SK-N-SH treated with all-trans-retinoic acid at 6 μM for 48 hours (cell line): Measurements from ENCODE around the gene GARS1.

Source experiments
- ARNTL ChIP-seq: fragments of 450-650 bp; formaldehyde crosslinking; IDR thresholded peaks from 2 replicates; pipeline ENCODE4 v1.5.0; 2020; ENCODE audit warnings: low read depth, mild to moderate bottlenecking, moderate library complexity, borderline replicate concordance
- BACH2 ChIP-seq: fragments of 250-450 bp; sonication (Bioruptor Pico); IDR thresholded peaks from 2 replicates; pipeline ENCODE4 v1.9.0; 2021; ENCODE audit warnings: mild to moderate bottlenecking, borderline replicate concordance
- CSRNP3 ChIP-seq: fragments of 250-450 bp; sonication (Bioruptor Pico); IDR thresholded peaks from 2 replicates; pipeline ENCODE4 v1.5.1; 2021; ENCODE audit warnings: mild to moderate bottlenecking, moderate library complexity
- ESRRG ChIP-seq: fragments of 250-450 bp; sonication (Bioruptor Pico); IDR thresholded peaks from 2 replicates; pipeline ENCODE4 v1.6.1; 2021; ENCODE audit warnings: mild to moderate bottlenecking
- OSR1 ChIP-seq: fragments of 250-450 bp; sonication (Bioruptor Pico); IDR thresholded peaks from 2 replicates; pipeline ENCODE4 v1.8.0; 2022; ENCODE audit warnings: moderate library complexity, mild to moderate bottlenecking, inconsistent platforms
- PATZ1 ChIP-seq: fragments of 250-450 bp; sonication (Bioruptor Pico); IDR thresholded peaks from 2 replicates; pipeline ENCODE4 v1.8.0; 2020; ENCODE audit warnings: mild to moderate bottlenecking, moderate library complexity, borderline replicate concordance
- SNAI2 ChIP-seq: fragments of 250-450 bp; sonication (Bioruptor Pico); IDR thresholded peaks from 2 replicates; pipeline ENCODE4 v1.5.0; 2020; ENCODE audit warnings: mild to moderate bottlenecking, moderate library complexity
- TCF4 ChIP-seq: fragments of 250-450 bp; sonication (Bioruptor Pico); IDR thresholded peaks from 2 replicates; pipeline ENCODE4 v1.8.0; 2021; ENCODE audit warnings: mild to moderate bottlenecking, moderate library complexity, borderline replicate concordance
- TOX ChIP-seq: fragments of 250-450 bp; sonication (Bioruptor Pico); IDR thresholded peaks from 2 replicates; pipeline ENCODE4 v1.8.0; 2021; ENCODE audit warnings: mild to moderate bottlenecking, moderate library complexity, borderline replicate concordance
- ZC3H10 ChIP-seq: fragments of 250-450 bp; sonication (Bioruptor Pico); IDR thresholded peaks from 2 replicates; pipeline ENCODE4 v1.5.1; 2021; ENCODE audit warnings: mild to moderate bottlenecking, moderate library complexity
- ZFP3 ChIP-seq: fragments of 250-450 bp; sonication (Bioruptor Pico); IDR thresholded peaks from 2 replicates; pipeline ENCODE4 v1.5.0; 2020; ENCODE audit warnings: mild to moderate bottlenecking, moderate library complexity
- ZFP30 ChIP-seq: fragments of 450-650 bp; formaldehyde crosslinking; IDR thresholded peaks from 2 replicates; pipeline ENCODE4 v1.5.0; 2022; ENCODE audit warnings: mild to moderate bottlenecking, moderate library complexity

- no peak for TF ChIP-seq PATZ1 (CRISPR knock-in tag)
- no peak for TF ChIP-seq SNAI2
- no peak for TF ChIP-seq ZFP30 (CRISPR knock-in tag)
- TF ChIP-seq BACH2 (CRISPR knock-in tag): no peak
- no peak for TF ChIP-seq TOX
- TF ChIP-seq ARNTL (CRISPR knock-in tag): no peak
- no peak for TF ChIP-seq CSRNP3
- TF ChIP-seq ZFP3 (CRISPR knock-in tag): no peak
- no peak for TF ChIP-seq ESRRG (CRISPR knock-in tag)
- TF ChIP-seq TCF4: no peak
- no peak for TF ChIP-seq ZC3H10
- TF ChIP-seq OSR1 (CRISPR knock-in tag): no peak
These were observed 51.5 kb downstream of the GARS1 start for GRCh38 chr7:30646154-30646553.
